Cardiac muscle cell (in vitro differentiated cells and primary cell): ENCODE results near the gene MCOLN2. TPM values are rescaled to one million over a fixed set of nuclear protein-coding genes. Genes with fewer than 3 reads are reported as not detected.
"Not testable (repeated sequence)": the region's sequence is repeated elsewhere in the genome, so short reads cannot be mapped to it uniquely, and the experiment has no call there.

Experiments used
- DNase-seq, 2 donors: peaks; one replicate each; pipeline versions ENCODE4 v3.0.0 to v3.0.0-alpha.2; 2010 to 2017; ENCODE audit warnings: low read depth in 1 of 2, low spot score in 1 of 2
- H3K27ac ChIP-seq: fragments of 200-600 bp; sonication (generic); 2 replicates; pipeline ENCODE4 v1.5.1; 2016
- H3K27me3 ChIP-seq: fragments of 200-600 bp; sonication (generic); 2 replicates; pipeline ENCODE4 v1.6.0; 2016; ENCODE audit warnings: control low read depth
- H3K36me3 ChIP-seq: fragments of 200-600 bp; sonication (generic); 2 replicates; pipeline ENCODE4 v1.5.1; 2016; ENCODE audit warnings: control low read depth
- H3K4me1 ChIP-seq: fragments of 200-600 bp; sonication (generic); 2 replicates; pipeline ENCODE4 v1.8.1; 2017; ENCODE audit warnings: low read depth, mild to moderate bottlenecking, mixed run types
- H3K4me3 ChIP-seq: fragments of 200-600 bp; sonication (generic); 2 replicates; pipeline ENCODE4 v1.5.1; 2016; ENCODE audit warnings: mild to moderate bottlenecking
- H3K9me3 ChIP-seq: fragments of 200-600 bp; sonication (generic); 2 replicates; pipeline ENCODE4 v1.5.1; 2017; ENCODE audit warnings: low read depth, mild to moderate bottlenecking, control low read depth
- CTCF ChIP-seq: IDR thresholded peaks from 2 replicates; pipeline ENCODE4 v1.5.1; 2012; ENCODE audit warnings: low read depth, mild to moderate bottlenecking, low read length
- polyA plus RNA-seq: library from polyadenylated mRNA; unstranded; fragments of >200 nt; fragmentation: Nextera tagmentation; extraction: Ambion mirVana; gene quantifications from 2 replicates; pipeline ENCODE4 v1.2.1, GENCODE V29; 2016
- total RNA-seq: library from RNA; depleted of rRNA; stranded (reverse); fragments of >200 nt; gene quantifications from 2 replicates; pipeline ENCODE4 v1.2.3, GENCODE V29; 2016

Gene MCOLN2
- total and polyA plus RNA-seq, 2 experiments from 2014 or later: not detected

GRCh38 chr1:84919461-84919970 lies 77.4 kb downstream of the MCOLN2 start:
- DNase-seq: no peak

GRCh38 chr1:84918726-84919336 lies 78.1 kb downstream of the MCOLN2 start:
- Histone ChIP-seq H3K27ac (no peak overlapping the region), H3K27me3 (no peaks in the 10 kb centered on the region), H3K4me3 (no peak overlapping the region), H3K9me3 (no peaks in the 10 kb centered on the region), H3K4me1 (no peaks in the 10 kb centered on the region), H3K36me3 (no peaks in the 10 kb centered on the region)
- no peak for DNase-seq
- no peak for TF ChIP-seq CTCF

More at GRCh38 chr1:84919461-84919970, 77.4 kb downstream of the MCOLN2 start:
- Histone ChIP-seq H3K27me3 (no peaks in the 10 kb centered on the region), H3K4me3 (no peak overlapping the region), H3K4me1 (no peaks in the 10 kb centered on the region), H3K9me3 (no peaks in the 10 kb centered on the region), H3K36me3 (no peaks in the 10 kb centered on the region), H3K27ac (no peak overlapping the region)
- no peak for TF ChIP-seq CTCF

GRCh38 chr1:84916897-84917296 lies 80.0 kb downstream of the MCOLN2 start:
- DNase-seq: no peak
- no peak for TF ChIP-seq CTCF
- no peak overlapping the region for H3K27ac ChIP-seq
- H3K4me1 ChIP-seq: no peaks in the 10 kb centered on the region
- no peak overlapping the region for H3K4me3 ChIP-seq
- no peaks in the 10 kb centered on the region for H3K27me3 ChIP-seq
- H3K36me3 ChIP-seq: no peaks in the 10 kb centered on the region
- no peaks in the 10 kb centered on the region for H3K9me3 ChIP-seq

- no peaks in the 10 kb centered on the region for H3K27me3 ChIP-seq
- peak in 1 of 2 donors; percentile 84 for DNase-seq
- no peak for TF ChIP-seq CTCF
- no peak overlapping the region for H3K27ac ChIP-seq
- no peak overlapping the region for H3K4me3 ChIP-seq
- H3K9me3 ChIP-seq: no peaks in the 10 kb centered on the region
- no peaks in the 10 kb centered on the region for H3K4me1 ChIP-seq
- no peaks in the 10 kb centered on the region for H3K36me3 ChIP-seq
Observed at GRCh38 chr1:84913555-84913892, 83.4 kb downstream of the MCOLN2 start.

- H3K9me3 ChIP-seq: no peaks in the 10 kb centered on the region
- no peak for TF ChIP-seq CTCF
- no peak for DNase-seq
Observed at GRCh38 chr1:84912726-84913554, 84.0 kb downstream of the MCOLN2 start.

GRCh38 chr1:84908746-84909464 lies 88.0 kb downstream of the MCOLN2 start:
- not testable (repeated sequence) for H3K27me3 ChIP-seq, H3K9me3 ChIP-seq, H3K27ac ChIP-seq, H3K36me3 ChIP-seq, DNase-seq, H3K4me1 ChIP-seq, H3K4me3 ChIP-seq

More at GRCh38 chr1:84912726-84913554, 84.0 kb downstream of the MCOLN2 start:
- Histone ChIP-seq H3K36me3 (no peaks in the 10 kb centered on the region), H3K27me3 (no peaks in the 10 kb centered on the region), H3K4me3 (no peak overlapping the region), H3K4me1 (no peaks in the 10 kb centered on the region), H3K27ac (no peak overlapping the region)
